ENCODE measurements around the gene SHROOM2. TPM values are rescaled to one million over a fixed set of nuclear protein-coding genes. Genes with fewer than 3 reads are reported as not detected.

The SHROOM2 gene
- total RNA-seq, 1 experiment from 2014 or later = 5.3 TPM

- no peak for TF ChIP-seq ZBTB33 (IDR thresholded peaks at IDR 0.05; ENCODE audit: extremely low read depth, insufficient replicate concordance, low read length)
- no peak for TF ChIP-seq EGR1 (IDR thresholded peaks at IDR 0.05; ENCODE audit: low read depth)
- no peak for TF ChIP-seq CEBPB (IDR thresholded peaks at IDR 0.05; ENCODE audit: low read depth)
- no peak for TF ChIP-seq FOSL1 (IDR thresholded peaks at IDR 0.05; ENCODE audit: low read depth)
- no peak for TF ChIP-seq RAD21 (IDR thresholded peaks at IDR 0.05; ENCODE audit: low read depth)
- no peak for TF ChIP-seq ELF1 (IDR thresholded peaks at IDR 0.05; ENCODE audit: borderline replicate concordance, low read depth)
Measured at GRCh38 chrX:9890681-9891091, 104.5 kb downstream of the SHROOM2 start (continued).

- CTCF ChIA-PET = no interaction called here
- Histone ChIP-seq H3K4me2 (ENCODE audit: low read length) (no peak overlapping the region), H3K27me3 (ENCODE audit: insufficient read depth, low read length) (no peaks in the 10 kb centered on the region), H3K9me3 (ENCODE audit: control insufficient read depth in 1 of 2, insufficient read depth in 1 of 2, low read depth in 1 of 2, low read length in 2 of 2) (no peaks in the 10 kb centered on the region), H3K4me3 (replicated peaks in 1 of 2; ENCODE audit: low read depth in 1 of 2, low read length in 2 of 2) (no peak overlapping the region), H3K9ac (ENCODE audit: low read length) (no peak overlapping the region), H3K36me3 (ENCODE audit: control insufficient read depth in 1 of 2, insufficient read depth in 2 of 2, low read length in 2 of 2) (no peaks in the 10 kb centered on the region), H3K9me2 (ENCODE audit: insufficient read depth) (no peaks in the 10 kb centered on the region), H3K4me1 (ENCODE audit: control insufficient read depth in 1 of 2, insufficient read depth in 2 of 2, low read length in 2 of 2) (no peaks in the 10 kb centered on the region), H4K20me1 (ENCODE audit: insufficient read depth) (no peaks in the 10 kb centered on the region), H3K79me2 (ENCODE audit: insufficient read depth, low read length) (no peaks in the 10 kb centered on the region), H2AFZ (ENCODE audit: low read depth, low read length, poor library complexity, severe bottlenecking) (no peak overlapping the region), H3K27ac (ENCODE audit: low read depth, low read length) (no peak overlapping the region)
- DNase-seq (ENCODE audit: low read depth, low spot score) = no peak
- POLR2A ChIA-PET = no interaction called here
- intact Hi-C loops (cut with micrococcal nuclease) = no loop called here
- TF ChIP-seq EZH2phosphoT487 (IDR thresholded peaks at IDR 0.05; ENCODE audit: borderline replicate concordance) (no peak), ZBTB33 (IDR thresholded peaks at IDR 0.05; ENCODE audit: extremely low read depth, insufficient replicate concordance, low read length) (no peak), CEBPB (IDR thresholded peaks at IDR 0.05; ENCODE audit: low read depth) (no peak), TCF7L2 (IDR thresholded peaks at IDR 0.05; ENCODE audit: borderline replicate concordance, extremely low read depth, insufficient read depth, insufficient read length) (no peak), JUND (IDR thresholded peaks at IDR 0.05) (no peak), SP1 (IDR thresholded peaks at IDR 0.05; ENCODE audit: low read depth) (no peak), ATF3 (IDR thresholded peaks at IDR 0.05) (no peak), ZNF274 (IDR thresholded peaks at IDR 0.05; ENCODE audit: low read depth, low read length) (no peak), POLR2AphosphoS5 (IDR thresholded peaks at IDR 0.05; ENCODE audit: low read depth, low read length) (no peak), REST (IDR thresholded peaks at IDR 0.05; ENCODE audit: low read depth) (no peak), SIN3A (IDR thresholded peaks at IDR 0.05; ENCODE audit: low read depth) (no peak), MAX (IDR thresholded peaks at IDR 0.05) (no peak), CBX3 (IDR thresholded peaks at IDR 0.05; ENCODE audit: low read depth) (no peak)
- RAD21 ChIA-PET (ENCODE audit: low non-redundant PET in 1 of 2, low total read pairs in 2 of 2, uncharacterized antibody in 2 of 2, unreplicated experiment in 2 of 2) = no interaction called here
- BruUV-seq (replicated peaks) = no TSS peak
- ATAC-seq = no peak
Measured at GRCh38 chrX:9895225-9895912, 109.1 kb downstream of the SHROOM2 start.

Measured in HCT116 (cell line).